OCI-LY7 (cell line): ENCODE results near the gene DNM2. TPM values are rescaled to one million over a fixed set of nuclear protein-coding genes. Genes with fewer than 3 reads are reported as not detected.

Experiments
- BruUV-seq: library from RNA; stranded (reverse); fragments of 400-500 nt; replicated peaks from 2 replicates; lab custom pipeline; 2021; lab: Mats Ljungman, UMichigan
- CTCF ChIA-PET: fragments of 300-600 bp; sonication (Branson Sonifier 250); formaldehyde crosslinking; loops from one replicate; lab custom pipeline; 2022; ENCODE audit warnings: antibody characterized with exemption; ENCODE audit not compliant: unreplicated experiment; lab: Charles Lee
- POLR2A ChIA-PET: fragments of 300-600 bp; sonication (Branson Sonifier 250); formaldehyde crosslinking; loops from one replicate; lab custom pipeline; 2022; ENCODE audit warnings: antibody characterized with exemption; lab: Charles Lee
- DNase-seq: peaks from one replicate; pipeline ENCODE4 v3.0.0-alpha.2; 2015; ENCODE audit warnings: low spot score
- H2AFZ ChIP-seq: fragments of 200-600 bp; sonication (generic), shearing (Covaris generic); 2 replicates; pipeline ENCODE4 v1.6.1; 2014; ENCODE audit warnings: mild to moderate bottlenecking, antibody characterized with exemption, low read length, moderate library complexity
- H3K27ac ChIP-seq: fragments of 200-600 bp; sonication (generic); 2 replicates; pipeline ENCODE4 v1.5.1; 2014; ENCODE audit warnings: mixed run types, low read depth, mild to moderate bottlenecking, moderate library complexity, low read length, inconsistent platforms; ENCODE audit not compliant: poor library complexity, severe bottlenecking
- H3K36me3 ChIP-seq: fragments of 200-600 bp; sonication (generic); 2 replicates; pipeline ENCODE4 v1.6.1; 2014; ENCODE audit warnings: mild to moderate bottlenecking, antibody characterized with exemption, low read length, moderate library complexity, mixed read lengths; ENCODE audit not compliant: insufficient read depth
- H3K4me1 ChIP-seq: fragments of 200-600 bp; sonication (generic); 2 replicates; pipeline ENCODE4 v1.5.1; 2014; ENCODE audit warnings: mild to moderate bottlenecking, low read length; ENCODE audit not compliant: insufficient read depth, poor library complexity, severe bottlenecking
- H3K4me2 ChIP-seq: fragments of 200-600 bp; sonication (generic); 2 replicates; pipeline ENCODE4 v1.6.1; 2014; ENCODE audit warnings: mild to moderate bottlenecking, low read length
- H3K4me3 ChIP-seq: fragments of 200-600 bp; sonication (generic); 2 replicates; pipeline ENCODE4 v1.5.1; 2014; ENCODE audit warnings: mild to moderate bottlenecking, low read depth, low read length; ENCODE audit not compliant: poor library complexity, severe bottlenecking
- H3K79me2 ChIP-seq: fragments of 200-600 bp; sonication (generic); 2 replicates; pipeline ENCODE4 v1.6.1; 2016; ENCODE audit warnings: low read depth, mild to moderate bottlenecking, low read length, moderate library complexity, mixed read lengths; ENCODE audit not compliant: insufficient read depth
- H3K9me2 ChIP-seq: fragments of 200-600 bp; sonication (generic); 2 replicates; pipeline ENCODE4 v1.6.1; 2016; ENCODE audit warnings: mild to moderate bottlenecking, low read length, mixed read lengths; ENCODE audit not compliant: insufficient read depth
- H3K9me3 ChIP-seq: fragments of 200-600 bp; sonication (generic); 2 replicates; pipeline ENCODE4 v1.6.1; 2014; ENCODE audit warnings: mild to moderate bottlenecking, mixed run types, low read length, mixed read lengths
- H4K20me1 ChIP-seq: fragments of 200-600 bp; sonication (generic); 2 replicates; pipeline ENCODE4 v1.6.1; 2014; ENCODE audit warnings: mild to moderate bottlenecking, antibody characterized with exemption, low read length, moderate library complexity, mixed read lengths; ENCODE audit not compliant: insufficient read depth
- CTCF ChIP-seq: fragments of 200-600 bp; sonication (generic); conservative IDR thresholded peaks from 2 replicates; pipeline ENCODE4 v1.5.1; 2014; ENCODE audit warnings: mild to moderate bottlenecking, antibody characterized with exemption, low read length, moderate library complexity, mixed read lengths
- EZH2phosphoT487 ChIP-seq: fragments of 200-600 bp; sonication (generic); IDR thresholded peaks from 2 replicates; pipeline ENCODE4 v1.6.1; 2018; ENCODE audit warnings: low read depth, borderline replicate concordance, mild to moderate bottlenecking, mixed run types, antibody characterized with exemption, low read length, moderate library complexity, mixed read lengths
- intact Hi-C: fragments of 100-400 bp; cut with micrococcal nuclease; formaldehyde crosslinking; loops from one replicate; pipeline ENCODE4 v1.10.0; 2022; ENCODE audit not compliant: unreplicated experiment
- total RNA-seq, 2 experiments: library from RNA; depleted of rRNA in 1 of 2; stranded (reverse); fragments of >200 nt in 1 of 2; shearing (Covaris generic) in 1 of 2; gene quantifications; 2 replicates each; pipeline ENCODE4 v1.2.3, GENCODE V29; 2014 to 2022

Gene DNM2
- total RNA-seq, 2 experiments from 2014 or later, result 139 to 165 TPM

GRCh38 chr19:10831987-10832938, 114.4 kb downstream of the DNM2 start:
- no TSS peak for BruUV-seq
- TF ChIP-seq CTCF (no peak), EZH2phosphoT487 (no peak)

GRCh38 chr19:10832939-10833296, 115.0 kb downstream of the DNM2 start:
- ChIA-PET POLR2A (no interaction called here), CTCF (no interaction called here)
- DNase-seq, result no peak
- no TSS peak for BruUV-seq
- no peak overlapping the region for H3K4me2 ChIP-seq
- H4K20me1 ChIP-seq, result no peaks in the 10 kb centered on the region
- no peak overlapping the region for H2AFZ ChIP-seq
- peaks cover 15% of the 10 kb centered on the region for H3K4me1 ChIP-seq
- no peaks in the 10 kb centered on the region; the same call in 1 of the 2 replicates for H3K79me2 ChIP-seq
- no peaks in the 10 kb centered on the region for H3K9me3 ChIP-seq
- peaks cover 48% of the 10 kb centered on the region for H3K36me3 ChIP-seq
- H3K4me3 ChIP-seq, result no peak overlapping the region
- H3K27ac ChIP-seq, result no peak overlapping the region
- no peaks in the 10 kb centered on the region for H3K9me2 ChIP-seq
- intact Hi-C loops, result no loop called here
- TF ChIP-seq EZH2phosphoT487 (no peak), CTCF (no peak)

More at GRCh38 chr19:10831987-10832938, 114.4 kb downstream of the DNM2 start:
- Histone ChIP-seq H3K9me3 (no peaks in the 10 kb centered on the region), H3K9me2 (no peaks in the 10 kb centered on the region), H3K4me2 (no peak overlapping the region), H3K27ac (no peak overlapping the region), H3K36me3 (peaks cover 48% of the 10 kb centered on the region), H4K20me1 (no peaks in the 10 kb centered on the region), H3K79me2 (no peaks in the 10 kb centered on the region; the same call in 1 of the 2 replicates), H2AFZ (no peak overlapping the region), H3K4me3 (no peak overlapping the region), H3K4me1 (peaks cover 15% of the 10 kb centered on the region)
- DNase-seq, result no peak
- intact Hi-C loops, result no loop called here
- ChIA-PET CTCF (no interaction called here), POLR2A (no interaction called here)
